ENCODE results near the gene NCOA1.
"Not testable (repeated sequence)": the region's sequence is repeated elsewhere in the genome, so short reads cannot be mapped to it uniquely, and the experiment has no call there.

DNA sequence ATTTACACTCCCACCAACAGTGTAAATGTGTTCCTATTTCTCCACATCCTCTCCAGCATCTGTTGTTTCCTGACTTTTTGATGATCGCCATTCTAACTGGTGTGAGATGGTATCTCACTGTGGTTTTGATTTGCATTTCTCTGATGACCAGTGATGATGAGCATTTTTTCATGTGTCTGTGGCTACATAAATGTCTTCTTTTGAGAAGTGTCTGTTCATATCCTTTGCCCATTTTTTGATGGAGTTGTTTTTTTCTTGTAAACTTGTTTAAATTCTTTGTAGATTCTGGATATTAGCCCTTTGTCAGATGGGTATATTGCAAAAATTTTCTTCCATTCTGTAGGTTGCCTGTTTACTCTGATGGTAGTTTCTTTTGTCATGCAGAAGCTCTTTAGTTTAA is 41.0 kb downstream of the NCOA1 start:
- TF ChIP-seq, protein P1, sequence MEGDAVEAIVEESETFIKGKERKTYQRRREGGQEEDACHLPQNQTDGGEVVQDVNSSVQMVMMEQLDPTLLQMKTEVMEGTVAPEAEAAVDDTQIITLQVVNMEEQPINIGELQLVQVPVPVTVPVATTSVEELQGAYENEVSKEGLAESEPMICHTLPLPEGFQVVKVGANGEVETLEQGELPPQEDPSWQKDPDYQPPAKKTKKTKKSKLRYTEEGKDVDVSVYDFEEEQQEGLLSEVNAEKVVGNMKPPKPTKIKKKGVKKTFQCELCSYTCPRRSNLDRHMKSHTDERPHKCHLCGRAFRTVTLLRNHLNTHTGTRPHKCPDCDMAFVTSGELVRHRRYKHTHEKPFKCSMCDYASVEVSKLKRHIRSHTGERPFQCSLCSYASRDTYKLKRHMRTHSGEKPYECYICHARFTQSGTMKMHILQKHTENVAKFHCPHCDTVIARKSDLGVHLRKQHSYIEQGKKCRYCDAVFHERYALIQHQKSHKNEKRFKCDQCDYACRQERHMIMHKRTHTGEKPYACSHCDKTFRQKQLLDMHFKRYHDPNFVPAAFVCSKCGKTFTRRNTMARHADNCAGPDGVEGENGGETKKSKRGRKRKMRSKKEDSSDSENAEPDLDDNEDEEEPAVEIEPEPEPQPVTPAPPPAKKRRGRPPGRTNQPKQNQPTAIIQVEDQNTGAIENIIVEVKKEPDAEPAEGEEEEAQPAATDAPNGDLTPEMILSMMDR (IDR thresholded peaks at IDR 0.05; ENCODE audit: poor library complexity): not testable (repeated sequence)
- TF ChIP-seq EZH2phosphoT487 (IDR thresholded peaks at IDR 0.05; ENCODE audit: low read depth, severe bottlenecking, unreplicated experiment): not testable (repeated sequence)
